Measurements from ENCODE around the gene KNOP1. TPM values are rescaled to one million over a fixed set of nuclear protein-coding genes. Genes with fewer than 3 reads are reported as not detected.

KNOP1 gene
- total RNA-seq, 1 experiment from 2014 or later = 3.6 TPM

- Histone ChIP-seq H3K4me1 (ENCODE audit: low read length) (no peaks in the 10 kb centered on the region), H3K9me3 (ENCODE audit: low read length) (no peaks in the 10 kb centered on the region), H3K4me2 (ENCODE audit: low read depth, low read length, poor library complexity, severe bottlenecking) (no peak overlapping the region), H3K27ac (ENCODE audit: low read length) (no peak overlapping the region), H2AFZ (ENCODE audit: low read length) (no peak overlapping the region), H4K20me1 (ENCODE audit: insufficient read depth, low read depth, low read length) (no peaks in the 10 kb centered on the region), H3K4me3 (ENCODE audit: low read length) (no peak overlapping the region), H3K9ac (ENCODE audit: low read length) (no peak overlapping the region), H3K9me2 (replicated peaks; ENCODE audit: insufficient read depth, low read length) (no peaks in the 10 kb centered on the region), H3K36me3 (ENCODE audit: insufficient read depth, low read length) (no peaks in the 10 kb centered on the region), H3K27me3 (ENCODE audit: low read length) (no peaks in the 10 kb centered on the region), H3K79me2 (ENCODE audit: low read length) (no peaks in the 10 kb centered on the region)
- no peak for DNase-seq
Observed at GRCh38 chr16:19757026-19757425, 39.0 kb upstream of the KNOP1 start.

- Histone ChIP-seq H3K79me2 (ENCODE audit: low read length) (no peaks in the 10 kb centered on the region), H2AFZ (ENCODE audit: low read length) (no peak overlapping the region), H3K27me3 (ENCODE audit: low read length) (no peaks in the 10 kb centered on the region), H3K4me3 (ENCODE audit: low read length) (no peak overlapping the region), H3K4me1 (ENCODE audit: low read length) (no peaks in the 10 kb centered on the region), H4K20me1 (ENCODE audit: insufficient read depth, low read depth, low read length) (no peaks in the 10 kb centered on the region), H3K9me2 (replicated peaks; ENCODE audit: insufficient read depth, low read length) (no peaks in the 10 kb centered on the region), H3K36me3 (ENCODE audit: insufficient read depth, low read length) (no peaks in the 10 kb centered on the region), H3K4me2 (ENCODE audit: low read depth, low read length, poor library complexity, severe bottlenecking) (no peak overlapping the region), H3K9ac (ENCODE audit: low read length) (no peak overlapping the region), H3K27ac (ENCODE audit: low read length) (no peak overlapping the region), H3K9me3 (ENCODE audit: low read length) (no peaks in the 10 kb centered on the region)
- DNase-seq = no peak
Observed at GRCh38 chr16:19755268-19755667, 37.2 kb upstream of the KNOP1 start.

DNA sequence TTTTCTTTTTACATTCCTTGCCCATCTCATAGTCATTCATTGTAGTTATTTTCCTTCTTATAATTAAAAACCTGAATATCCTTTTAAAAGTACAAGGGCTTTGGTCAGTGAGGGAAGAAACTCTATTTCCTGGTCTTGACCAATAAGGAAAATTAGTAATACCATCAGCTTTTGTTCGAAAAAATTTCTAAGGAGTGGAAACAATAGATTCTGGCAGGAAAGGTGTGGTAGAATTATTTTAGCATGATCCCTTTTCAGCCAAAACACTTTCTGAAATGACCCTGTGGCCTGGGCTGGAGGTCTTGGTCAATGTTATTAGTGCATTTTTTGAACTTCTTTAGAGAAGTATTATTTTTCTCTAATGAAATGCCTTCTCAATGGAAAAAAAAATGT is 36.6 kb upstream of the KNOP1 start:
- Histone ChIP-seq H3K4me1 (ENCODE audit: low read length) (no peaks in the 10 kb centered on the region), H3K4me2 (ENCODE audit: low read depth, low read length, poor library complexity, severe bottlenecking) (no peak overlapping the region), H3K4me3 (ENCODE audit: low read length) (no peak overlapping the region), H2AFZ (ENCODE audit: low read length) (no peak overlapping the region), H4K20me1 (ENCODE audit: insufficient read depth, low read depth, low read length) (no peaks in the 10 kb centered on the region), H3K27ac (ENCODE audit: low read length) (no peak overlapping the region), H3K9ac (ENCODE audit: low read length) (no peak overlapping the region), H3K79me2 (ENCODE audit: low read length) (no peaks in the 10 kb centered on the region), H3K36me3 (ENCODE audit: insufficient read depth, low read length) (no peaks in the 10 kb centered on the region), H3K27me3 (ENCODE audit: low read length) (no peaks in the 10 kb centered on the region), H3K9me2 (replicated peaks; ENCODE audit: insufficient read depth, low read length) (no peaks in the 10 kb centered on the region), H3K9me3 (ENCODE audit: low read length) (no peaks in the 10 kb centered on the region)
- DNase-seq = no peak

DNA sequence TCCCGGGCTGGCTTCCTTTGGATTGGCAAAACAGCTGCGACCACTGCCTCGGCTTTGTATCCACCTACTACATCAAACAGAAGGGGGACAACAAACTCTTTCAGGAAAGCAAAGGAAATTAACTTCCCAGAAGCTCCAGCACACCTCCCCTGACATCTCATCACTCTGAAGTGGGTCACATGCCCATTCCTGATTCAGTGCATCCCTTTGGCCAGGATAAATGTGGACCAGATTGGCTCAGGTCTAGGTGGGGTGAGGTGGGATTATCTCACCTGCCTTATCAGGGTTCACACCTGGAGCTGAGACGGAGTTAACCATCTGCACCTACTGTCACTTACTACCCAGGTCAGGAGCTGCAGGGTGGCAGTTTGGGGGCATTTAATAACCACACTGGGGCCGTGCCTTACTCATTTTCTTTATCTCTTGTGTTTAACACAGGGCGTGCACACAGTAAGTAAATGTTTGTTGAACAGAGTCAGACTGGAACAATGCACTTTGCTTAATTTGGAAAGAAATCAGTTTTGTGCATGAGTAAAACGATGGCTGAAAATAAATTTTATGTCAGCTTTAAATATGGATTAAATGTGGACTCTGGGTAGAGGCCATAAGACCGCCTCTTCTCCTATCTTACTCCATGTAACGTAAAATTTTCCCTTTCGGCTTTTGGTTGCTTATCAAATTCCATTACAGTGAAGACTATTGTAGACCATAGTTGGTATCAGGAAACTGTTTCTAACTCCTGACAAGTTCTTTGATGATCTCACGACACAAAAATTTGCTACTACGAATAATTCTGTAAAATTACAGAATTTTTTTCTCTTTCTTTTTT is 36.0 kb upstream of the KNOP1 start:
- H3K9me2 ChIP-seq (replicated peaks; ENCODE audit: insufficient read depth, low read length) = no peaks in the 10 kb centered on the region
- no peaks in the 10 kb centered on the region for H3K36me3 ChIP-seq (ENCODE audit: insufficient read depth, low read length)
- no peak overlapping the region for H2AFZ ChIP-seq (ENCODE audit: low read length)
- H3K4me2 ChIP-seq (ENCODE audit: low read depth, low read length, poor library complexity, severe bottlenecking) = no peak overlapping the region
- H3K9ac ChIP-seq (ENCODE audit: low read length) = no peak overlapping the region
- DNase-seq = no peak
- no peaks in the 10 kb centered on the region for H3K9me3 ChIP-seq (ENCODE audit: low read length)
- no peak overlapping the region for H3K4me3 ChIP-seq (ENCODE audit: low read length)
- H3K79me2 ChIP-seq (ENCODE audit: low read length) = no peaks in the 10 kb centered on the region
- no peaks in the 10 kb centered on the region for H3K4me1 ChIP-seq (ENCODE audit: low read length)
- no peak overlapping the region for H3K27ac ChIP-seq (ENCODE audit: low read length)
- H4K20me1 ChIP-seq (ENCODE audit: insufficient read depth, low read depth, low read length) = no peaks in the 10 kb centered on the region
- no peaks in the 10 kb centered on the region for H3K27me3 ChIP-seq (ENCODE audit: low read length)

DNA sequence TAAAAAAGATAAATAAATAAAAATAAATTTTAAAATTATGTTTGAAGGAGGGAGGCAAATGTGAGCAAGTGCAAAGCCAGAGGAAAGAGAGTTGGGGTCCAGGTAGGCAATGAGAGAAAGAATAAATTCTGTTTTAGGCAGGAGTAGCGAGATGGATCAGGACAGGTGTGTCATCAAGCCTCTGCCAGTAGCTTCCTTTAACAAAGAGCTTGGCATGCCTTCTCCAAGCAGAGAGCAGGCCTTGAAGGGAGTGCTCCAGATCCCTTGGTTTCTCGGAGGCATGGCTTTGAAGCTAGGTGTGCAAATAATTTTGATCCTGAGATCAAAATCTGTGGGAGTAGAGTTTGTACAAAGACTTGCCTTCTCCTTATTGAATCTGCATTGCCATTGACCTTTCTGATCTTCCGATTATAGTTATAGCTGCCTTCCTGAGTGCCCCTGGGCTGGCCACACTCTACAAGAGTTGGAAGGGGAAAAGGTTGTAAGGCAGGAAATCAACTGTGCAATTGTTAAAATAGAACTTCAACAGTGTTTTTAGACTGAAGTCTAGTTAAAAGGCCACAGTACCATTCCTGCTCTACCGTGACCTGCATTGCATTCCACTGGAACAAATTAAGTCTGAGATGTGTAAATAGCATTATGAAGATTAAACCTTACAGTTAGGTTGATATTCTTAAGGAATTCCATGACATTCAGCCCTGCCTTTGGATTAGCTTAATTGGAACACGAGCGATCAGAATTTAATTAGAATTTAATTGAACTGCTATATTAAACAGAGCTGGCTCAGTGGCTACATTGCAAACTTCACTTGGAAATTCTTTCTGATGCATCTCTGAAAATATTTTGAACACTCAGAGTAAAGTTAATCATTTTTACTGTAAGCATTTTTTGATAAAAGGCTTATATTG is 33.7 kb upstream of the KNOP1 start:
- Histone ChIP-seq H3K4me1 (ENCODE audit: low read length) (no peaks in the 10 kb centered on the region), H4K20me1 (ENCODE audit: insufficient read depth, low read depth, low read length) (no peaks in the 10 kb centered on the region), H3K9me3 (ENCODE audit: low read length) (no peaks in the 10 kb centered on the region), H3K4me2 (ENCODE audit: low read depth, low read length, poor library complexity, severe bottlenecking) (no peak overlapping the region), H3K9me2 (replicated peaks; ENCODE audit: insufficient read depth, low read length) (no peaks in the 10 kb centered on the region), H3K4me3 (ENCODE audit: low read length) (no peak overlapping the region), H3K79me2 (ENCODE audit: low read length) (no peaks in the 10 kb centered on the region), H3K27me3 (ENCODE audit: low read length) (no peaks in the 10 kb centered on the region), H2AFZ (ENCODE audit: low read length) (no peak overlapping the region), H3K27ac (ENCODE audit: low read length) (no peak overlapping the region), H3K36me3 (ENCODE audit: insufficient read depth, low read length) (no peaks in the 10 kb centered on the region), H3K9ac (ENCODE audit: low read length) (no peak overlapping the region)
- no peak for DNase-seq

DNA sequence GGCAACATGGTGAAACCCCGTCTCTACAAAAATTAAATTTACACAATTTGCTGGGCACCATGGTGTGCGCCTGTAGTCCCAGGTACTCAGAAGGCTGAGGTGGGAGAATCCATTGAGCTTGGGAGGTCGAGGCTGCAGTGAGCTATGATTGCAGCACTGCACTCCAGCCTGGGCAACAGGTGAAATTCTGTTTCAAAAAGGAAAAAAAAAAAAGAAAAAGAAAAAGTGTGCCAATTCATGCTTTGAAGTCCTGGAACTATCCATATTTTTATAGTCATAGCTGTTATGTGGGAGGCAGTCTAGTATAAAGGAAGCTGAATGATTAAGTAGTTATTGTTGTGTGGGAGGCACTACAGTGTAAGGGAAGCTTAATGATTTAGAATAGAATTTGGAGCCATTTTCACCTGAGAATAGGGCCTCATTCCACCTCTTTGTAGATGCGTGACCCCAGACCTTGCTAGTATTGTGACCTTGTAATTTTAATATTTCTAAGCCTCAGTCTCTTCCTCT is 31.6 kb upstream of the KNOP1 start:
- Histone ChIP-seq H3K9me3 (ENCODE audit: low read length) (no peaks in the 10 kb centered on the region), H3K4me2 (ENCODE audit: low read depth, low read length, poor library complexity, severe bottlenecking) (no peak overlapping the region), H3K27me3 (ENCODE audit: low read length) (no peaks in the 10 kb centered on the region), H3K9me2 (replicated peaks; ENCODE audit: insufficient read depth, low read length) (no peaks in the 10 kb centered on the region), H4K20me1 (ENCODE audit: insufficient read depth, low read depth, low read length) (no peaks in the 10 kb centered on the region), H3K27ac (ENCODE audit: low read length) (no peak overlapping the region), H3K4me1 (ENCODE audit: low read length) (no peaks in the 10 kb centered on the region), H3K9ac (ENCODE audit: low read length) (no peak overlapping the region), H3K79me2 (ENCODE audit: low read length) (no peaks in the 10 kb centered on the region), H3K4me3 (ENCODE audit: low read length) (no peak overlapping the region), H2AFZ (ENCODE audit: low read length) (no peak overlapping the region), H3K36me3 (ENCODE audit: insufficient read depth, low read length) (no peaks in the 10 kb centered on the region)
- DNase-seq = no peak

DNA sequence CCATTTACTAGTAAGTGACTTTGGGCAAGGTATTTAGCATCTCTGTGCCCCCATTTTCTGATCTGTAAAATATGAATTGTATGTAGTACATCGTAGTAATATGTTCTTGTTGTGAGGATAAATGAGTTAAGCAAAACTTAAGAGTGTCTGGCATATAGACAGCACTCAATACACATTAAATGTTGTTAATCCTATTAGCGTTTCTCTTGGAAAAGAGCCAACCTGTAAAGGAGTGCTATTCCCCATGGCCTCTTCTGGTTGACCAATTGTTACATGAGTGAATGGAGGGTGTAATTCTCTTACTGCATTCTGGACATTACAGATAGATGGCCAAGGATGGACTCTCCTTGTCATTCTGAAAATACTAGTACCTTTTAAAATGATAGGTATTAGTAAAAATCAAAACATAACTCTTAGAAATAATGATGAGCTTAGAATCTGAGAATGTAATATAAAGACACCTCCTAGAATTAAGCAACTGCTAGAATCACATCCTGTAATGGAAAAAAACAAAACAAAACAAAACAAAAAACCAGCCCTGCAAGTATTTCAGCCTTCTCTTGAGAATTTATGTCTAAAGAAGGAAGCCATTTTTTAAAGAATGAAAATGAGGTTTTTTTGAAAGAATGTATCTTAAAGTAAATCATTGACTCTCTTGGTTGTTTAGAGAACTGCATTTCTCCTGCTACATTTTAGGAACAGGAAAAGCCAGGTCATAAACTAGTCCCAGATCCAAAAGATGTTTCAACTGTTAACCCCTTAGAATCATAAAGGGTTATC is 30.6 kb upstream of the KNOP1 start:
- H3K4me2 ChIP-seq (ENCODE audit: low read depth, low read length, poor library complexity, severe bottlenecking) = no peak overlapping the region
- H3K79me2 ChIP-seq (ENCODE audit: low read length) = no peaks in the 10 kb centered on the region
- H3K9me2 ChIP-seq (replicated peaks; ENCODE audit: insufficient read depth, low read length) = no peaks in the 10 kb centered on the region
- no peak overlapping the region for H3K27ac ChIP-seq (ENCODE audit: low read length)
- H3K9ac ChIP-seq (ENCODE audit: low read length) = no peak overlapping the region
- no peak overlapping the region for H2AFZ ChIP-seq (ENCODE audit: low read length)
- no peaks in the 10 kb centered on the region for H3K27me3 ChIP-seq (ENCODE audit: low read length)
- DNase-seq = no peak
- H3K36me3 ChIP-seq (ENCODE audit: insufficient read depth, low read length) = no peaks in the 10 kb centered on the region
- H3K9me3 ChIP-seq (ENCODE audit: low read length) = no peaks in the 10 kb centered on the region
- H3K4me1 ChIP-seq (ENCODE audit: low read length) = no peaks in the 10 kb centered on the region
- no peak overlapping the region for H3K4me3 ChIP-seq (ENCODE audit: low read length)
- H4K20me1 ChIP-seq (ENCODE audit: insufficient read depth, low read depth, low read length) = no peaks in the 10 kb centered on the region

DNA sequence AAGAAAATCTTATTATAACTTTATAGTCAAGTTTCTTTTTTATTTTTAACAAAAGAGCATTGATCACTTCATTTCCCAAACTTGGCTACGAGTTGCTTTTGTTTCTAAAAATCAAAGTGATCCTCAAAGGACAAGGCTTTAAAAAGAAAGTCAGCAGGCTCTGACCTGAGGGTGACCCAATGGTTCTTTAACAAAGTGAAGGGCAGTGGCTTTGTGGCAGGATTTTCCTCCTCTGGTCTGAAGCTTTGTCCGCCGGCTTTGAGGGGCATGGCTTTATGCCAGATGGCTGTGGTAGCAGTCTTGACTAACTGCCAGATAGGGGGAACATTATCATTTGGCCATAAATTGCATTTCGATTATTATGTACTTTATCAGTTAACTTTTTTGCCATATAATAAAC is 28.5 kb upstream of the KNOP1 start:
- Histone ChIP-seq H4K20me1 (ENCODE audit: insufficient read depth, low read depth, low read length) (no peaks in the 10 kb centered on the region), H3K79me2 (ENCODE audit: low read length) (no peaks in the 10 kb centered on the region), H3K9ac (ENCODE audit: low read length) (no peak overlapping the region), H3K4me3 (ENCODE audit: low read length) (no peak overlapping the region), H3K4me2 (ENCODE audit: low read depth, low read length, poor library complexity, severe bottlenecking) (no peak overlapping the region), H3K9me2 (replicated peaks; ENCODE audit: insufficient read depth, low read length) (no peaks in the 10 kb centered on the region), H3K27ac (ENCODE audit: low read length) (no peak overlapping the region), H3K27me3 (ENCODE audit: low read length) (no peaks in the 10 kb centered on the region), H3K9me3 (ENCODE audit: low read length) (no peaks in the 10 kb centered on the region), H3K4me1 (ENCODE audit: low read length) (no peaks in the 10 kb centered on the region), H2AFZ (ENCODE audit: low read length) (no peak overlapping the region), H3K36me3 (ENCODE audit: insufficient read depth, low read length) (no peaks in the 10 kb centered on the region)
- no peak for DNase-seq
